Fibroblast of lung (primary cell): ENCODE measurements around the gene TBC1D23. TPM values are rescaled to one million over a fixed set of nuclear protein-coding genes. Genes with fewer than 3 reads are reported as not detected.
"Not testable (repeated sequence)": the region's sequence is repeated elsewhere in the genome, so short reads cannot be mapped to it uniquely, and the experiment has no call there.

Source experiments
- DNase-seq, 2 donors: peaks; one replicate each; pipeline versions ENCODE4 v3.0.0 to v3.0.0-alpha.2; 2010; ENCODE audit warnings: low read depth in 2 of 2
- H2AFZ ChIP-seq: 2 replicates; pipeline ENCODE4 v1.5.1; 2012; ENCODE audit warnings: low read length, control low read depth, inconsistent platforms
- H3K27ac ChIP-seq: 2 replicates; pipeline ENCODE4 v1.5.1; 2011; ENCODE audit warnings: low read length, control low read depth; ENCODE audit not compliant: insufficient read depth
- H3K27me3 ChIP-seq: 2 replicates; pipeline ENCODE4 v1.5.1; 2011; ENCODE audit warnings: mild to moderate bottlenecking, low read length; ENCODE audit not compliant: control insufficient read depth, insufficient read depth
- H3K36me3 ChIP-seq: 2 replicates; pipeline ENCODE4 v1.5.1; 2011; ENCODE audit warnings: low read length; ENCODE audit not compliant: control insufficient read depth, insufficient read depth
- H3K4me1 ChIP-seq: 2 replicates; pipeline ENCODE4 v1.5.1; 2011; ENCODE audit warnings: low read length; ENCODE audit not compliant: control insufficient read depth, insufficient read depth; ENCODE audit errors: extremely low read depth
- H3K4me2 ChIP-seq: 2 replicates; pipeline ENCODE4 v1.5.1; 2011; ENCODE audit warnings: low read length, control low read depth; ENCODE audit not compliant: insufficient read depth; ENCODE audit errors: extremely low read depth
- H3K4me3 ChIP-seq, 4 experiments: fragments of 200-600 bp in 1 of 4; sonication (generic) in 1 of 4; replicated peaks in 1 of 4; 2 replicates each; pipeline ENCODE4 v1.5.1; 2011 to 2016; ENCODE audit warnings: low read length in 4 of 4, low read depth in 3 of 4, mild to moderate bottlenecking in 3 of 4, control low read depth in 2 of 4, inconsistent platforms in 1 of 4, mixed read lengths in 1 of 4; ENCODE audit not compliant: insufficient read depth in 1 of 4; ENCODE audit errors: control extremely low read depth in 1 of 4
- H3K79me2 ChIP-seq: 2 replicates; pipeline ENCODE4 v1.5.1; 2012; ENCODE audit warnings: mild to moderate bottlenecking, low read length, inconsistent platforms; ENCODE audit not compliant: control insufficient read depth, insufficient read depth
- H3K9ac ChIP-seq: 2 replicates; pipeline ENCODE4 v1.5.1; 2011; ENCODE audit warnings: mild to moderate bottlenecking, low read length, control low read depth; ENCODE audit not compliant: insufficient read depth
- H3K9me3 ChIP-seq: 2 replicates; pipeline ENCODE4 v1.5.1; 2012; ENCODE audit warnings: low read depth, low read length; ENCODE audit not compliant: control insufficient read depth, insufficient read depth
- H4K20me1 ChIP-seq: 2 replicates; pipeline ENCODE4 v1.5.1; 2011; ENCODE audit warnings: low read length; ENCODE audit not compliant: control insufficient read depth, insufficient read depth; ENCODE audit errors: extremely low read depth
- EZH2 ChIP-seq: IDR thresholded peaks from 2 replicates; pipeline ENCODE4 v1.5.1; 2012; ENCODE audit warnings: low read length, control low read depth, mild to moderate bottlenecking; ENCODE audit errors: missing control alignments
- polyA plus RNA-seq, 2 donors: library from polyadenylated mRNA; depleted of rRNA in 1 of 2; stranded (reverse) in 1 of 2; unstranded in 1 of 2; fragments of >200 nt; gene quantifications; 2 replicates each; pipeline ENCODE4 v1.2.1, GENCODE V29; 2011 to 2012; ENCODE audit warnings: missing spikeins in 1 of 2
- total RNA-seq: library from RNA; depleted of rRNA; stranded (reverse); fragments of >200 nt; gene quantifications from 2 replicates; pipeline ENCODE4 v1.2.1, GENCODE V29; 2014
- TF ChIP-seq, protein P1 (sequence below), 2 donors: IDR thresholded peaks in 1 of 2; conservative IDR thresholded peaks in 1 of 2; 1 replicate in 1 of 2; 2 replicates in 1 of 2; pipeline ENCODE4 v1.5.1; 2011 to 2012; ENCODE audit warnings: low read length in 2 of 2, control low read depth in 1 of 2, inconsistent platforms in 1 of 2, low read depth in 1 of 2, mild to moderate bottlenecking in 1 of 2

TBC1D23 gene
- total and polyA plus RNA-seq, 2 donors (not counting 1 experiment from before 2014, with no cell fraction given): 54.9 to 121 TPM

DNA sequence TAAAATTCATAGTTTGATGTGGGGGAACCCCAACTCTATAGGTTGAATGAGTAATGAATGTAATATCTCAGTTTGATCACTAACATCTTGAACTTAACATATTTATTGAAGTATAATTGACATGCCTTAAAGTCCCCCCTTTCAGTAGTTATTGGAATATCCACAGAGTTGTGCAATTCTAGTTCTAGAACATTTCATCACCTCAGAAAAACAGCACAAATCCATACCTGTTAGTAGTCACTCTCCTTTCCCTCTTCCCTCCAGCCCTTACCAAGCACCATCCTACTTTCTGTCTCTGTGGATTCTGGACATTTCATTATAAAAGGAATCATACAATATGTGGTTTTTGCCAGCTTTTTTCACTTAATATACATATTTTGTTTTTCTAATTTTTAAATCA, 65.0 kb downstream of the TBC1D23 start:
- H3K36me3 ChIP-seq: peaks cover 2% of the 10 kb centered on the region
- no peaks in the 10 kb centered on the region for H3K27me3 ChIP-seq
- H4K20me1 ChIP-seq: no peaks in the 10 kb centered on the region
- H3K27ac ChIP-seq: no peak overlapping the region
- no peaks in the 10 kb centered on the region for H3K9me3 ChIP-seq
- no peaks in the 10 kb centered on the region for H3K79me2 ChIP-seq
- H3K4me2 ChIP-seq: no peak overlapping the region
- no peak overlapping the region for H3K4me3 ChIP-seq
- TF ChIP-seq, protein P1, sequence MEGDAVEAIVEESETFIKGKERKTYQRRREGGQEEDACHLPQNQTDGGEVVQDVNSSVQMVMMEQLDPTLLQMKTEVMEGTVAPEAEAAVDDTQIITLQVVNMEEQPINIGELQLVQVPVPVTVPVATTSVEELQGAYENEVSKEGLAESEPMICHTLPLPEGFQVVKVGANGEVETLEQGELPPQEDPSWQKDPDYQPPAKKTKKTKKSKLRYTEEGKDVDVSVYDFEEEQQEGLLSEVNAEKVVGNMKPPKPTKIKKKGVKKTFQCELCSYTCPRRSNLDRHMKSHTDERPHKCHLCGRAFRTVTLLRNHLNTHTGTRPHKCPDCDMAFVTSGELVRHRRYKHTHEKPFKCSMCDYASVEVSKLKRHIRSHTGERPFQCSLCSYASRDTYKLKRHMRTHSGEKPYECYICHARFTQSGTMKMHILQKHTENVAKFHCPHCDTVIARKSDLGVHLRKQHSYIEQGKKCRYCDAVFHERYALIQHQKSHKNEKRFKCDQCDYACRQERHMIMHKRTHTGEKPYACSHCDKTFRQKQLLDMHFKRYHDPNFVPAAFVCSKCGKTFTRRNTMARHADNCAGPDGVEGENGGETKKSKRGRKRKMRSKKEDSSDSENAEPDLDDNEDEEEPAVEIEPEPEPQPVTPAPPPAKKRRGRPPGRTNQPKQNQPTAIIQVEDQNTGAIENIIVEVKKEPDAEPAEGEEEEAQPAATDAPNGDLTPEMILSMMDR (conservative IDR thresholded peaks at IDR 0.05 in 1 of 2, IDR thresholded peaks at IDR 0.05 in 1 of 2; ENCODE audit: low read depth in 1 of 2, low read length in 2 of 2): no peak
- no peak for TF ChIP-seq EZH2
- H3K9ac ChIP-seq: no peak overlapping the region
- no peak for DNase-seq
- no peaks in the 10 kb centered on the region for H3K4me1 ChIP-seq
- H2AFZ ChIP-seq: no peak overlapping the region

DNA sequence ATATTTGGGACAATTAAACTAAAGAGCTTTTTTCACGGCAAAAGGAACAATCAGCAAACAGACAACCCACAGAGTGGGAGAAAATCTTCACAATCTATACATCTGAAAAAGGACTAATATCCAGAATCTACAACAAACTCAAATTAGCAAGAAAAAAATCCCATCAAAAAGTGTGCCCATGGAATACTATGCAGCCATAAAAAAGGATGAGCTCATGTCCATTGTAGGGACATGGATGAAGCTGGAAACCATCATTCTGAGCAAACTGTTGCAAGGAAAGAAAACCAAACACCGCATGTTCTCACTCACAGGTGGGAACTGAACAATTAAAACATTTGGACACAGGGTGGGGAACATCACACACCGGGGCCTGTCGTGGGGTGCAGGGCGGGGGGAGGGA, 66.6 kb downstream of the TBC1D23 start:
- not testable (repeated sequence) for H3K4me1 ChIP-seq, H3K4me3 ChIP-seq, H3K9ac ChIP-seq, H3K27ac ChIP-seq, DNase-seq, H3K79me2 ChIP-seq, H4K20me1 ChIP-seq, H3K36me3 ChIP-seq, H2AFZ ChIP-seq, H3K4me2 ChIP-seq, H3K9me3 ChIP-seq, H3K27me3 ChIP-seq

DNA sequence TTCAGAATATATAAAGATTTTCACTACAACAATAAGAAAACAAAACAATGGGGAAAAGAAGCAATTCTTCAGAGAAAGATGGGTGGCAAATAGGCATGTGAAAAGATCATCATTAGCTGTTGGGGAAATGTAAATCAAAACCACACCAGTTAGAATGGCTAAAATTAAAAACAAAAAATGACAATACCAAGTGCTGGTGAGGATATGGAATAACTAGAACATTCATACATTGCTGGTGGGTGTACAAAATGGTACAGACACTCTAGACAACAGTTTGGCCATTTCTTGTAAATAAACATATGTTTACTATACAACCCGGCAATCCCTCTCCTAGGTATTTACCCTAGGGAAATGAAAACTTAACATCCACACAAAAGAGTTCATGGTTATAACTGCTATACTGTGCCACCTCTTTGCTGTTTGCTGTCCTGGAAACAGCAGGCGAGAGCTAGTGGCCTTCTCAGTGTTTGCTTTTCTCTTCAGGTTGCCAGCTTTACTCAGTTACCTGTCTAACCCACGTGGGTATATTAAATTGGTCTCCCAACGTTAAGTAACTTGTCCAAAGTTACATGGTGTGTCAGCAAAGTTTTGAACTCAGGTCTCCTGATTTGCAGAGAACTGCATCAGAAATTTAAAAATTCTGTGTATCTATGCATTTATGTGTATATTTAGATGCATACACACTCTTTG, 69.2 kb downstream of the TBC1D23 start:
- no peak for DNase-seq

More for the DNA sequence above, 69.2 kb downstream of the TBC1D23 start:
- H2AFZ ChIP-seq: no peak overlapping the region
- H3K27ac ChIP-seq: no peak overlapping the region
- H3K36me3 ChIP-seq: no peaks in the 10 kb centered on the region
- TF ChIP-seq, protein P1 (conservative IDR thresholded peaks at IDR 0.05 in 1 of 2, IDR thresholded peaks at IDR 0.05 in 1 of 2; ENCODE audit: low read depth in 1 of 2, low read length in 2 of 2): no peak
- TF ChIP-seq EZH2: no peak
- H3K4me2 ChIP-seq: no peak overlapping the region
- H3K9ac ChIP-seq: no peak overlapping the region
- no peak overlapping the region for H3K4me3 ChIP-seq
- peaks cover 4% of the 10 kb centered on the region for H3K4me1 ChIP-seq
- H4K20me1 ChIP-seq: no peaks in the 10 kb centered on the region
- no peaks in the 10 kb centered on the region for H3K9me3 ChIP-seq
- no peaks in the 10 kb centered on the region for H3K79me2 ChIP-seq
- H3K27me3 ChIP-seq: no peaks in the 10 kb centered on the region
